Inferior parietal cortex (tissue), 1 donor: Measurements from ENCODE around the gene ZNF467.

Experiments
- DNase-seq: peaks from one replicate; pipeline ENCODE4 v3.0.0-alpha.2; 2016; ENCODE audit errors: extremely low spot score

ZNF467 gene

DNA sequence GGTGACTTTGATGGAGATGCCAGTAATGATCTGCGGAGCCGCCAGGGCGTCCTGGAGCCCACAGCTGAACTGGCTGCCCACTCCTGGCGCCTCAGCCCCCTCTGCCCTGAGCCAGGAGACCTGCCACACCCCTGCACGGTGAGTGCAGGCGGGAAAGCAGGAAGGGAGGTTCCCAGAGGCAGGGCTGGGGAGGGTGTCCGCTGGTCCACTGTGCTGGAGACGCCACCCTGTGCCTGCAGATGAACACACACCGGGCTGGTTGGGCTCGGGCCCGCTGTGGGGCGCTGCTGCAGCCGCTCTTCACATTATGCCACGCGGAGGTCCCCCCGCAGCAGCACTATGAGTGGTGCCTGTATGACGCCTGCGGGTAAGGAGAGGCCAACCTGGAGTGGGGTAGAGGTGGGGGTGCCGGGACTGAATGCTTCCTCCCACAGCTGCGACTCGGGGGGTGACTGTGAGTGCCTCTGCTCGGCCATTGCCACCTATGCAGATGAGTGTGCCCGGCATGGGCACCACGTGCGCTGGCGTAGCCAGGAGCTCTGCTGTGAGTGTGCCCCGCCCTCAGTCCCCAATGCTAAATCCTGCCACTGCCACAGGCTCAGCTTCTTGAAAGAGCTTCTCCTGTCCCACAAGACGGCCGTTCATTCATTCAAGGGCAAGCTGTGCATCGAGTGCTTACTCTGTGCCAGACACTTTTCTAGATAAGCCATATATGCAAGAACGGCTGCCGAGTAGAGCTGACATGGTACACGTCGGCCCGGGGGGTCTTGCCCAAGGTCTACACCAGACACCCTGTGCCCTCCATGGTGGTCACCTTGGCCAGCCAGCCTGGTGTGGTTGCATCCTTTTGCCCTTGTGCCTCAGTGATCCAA, 14.3 kb upstream of the ZNF467 start:
- DNase-seq = no peak

DNA sequence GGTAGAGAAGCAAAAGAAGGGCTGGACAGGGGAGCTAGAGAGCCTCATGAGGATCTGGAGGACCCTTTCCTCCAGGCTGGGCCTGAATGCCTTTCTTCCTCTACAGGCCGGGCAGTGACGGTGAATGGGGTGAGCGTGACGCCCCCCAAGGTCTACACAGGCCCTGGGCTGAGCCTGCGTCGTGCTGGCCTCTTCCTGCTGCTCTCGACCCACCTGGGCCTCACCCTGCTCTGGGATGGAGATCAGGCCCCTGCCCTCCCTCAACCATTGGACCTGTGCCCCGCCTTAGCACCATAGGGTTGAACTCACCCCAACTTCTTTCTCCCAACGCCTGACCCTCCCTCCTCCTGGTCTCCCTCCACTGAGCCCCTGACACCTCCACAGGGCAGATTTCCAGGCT, 12.6 kb upstream of the ZNF467 start:
- no peak for DNase-seq

DNA sequence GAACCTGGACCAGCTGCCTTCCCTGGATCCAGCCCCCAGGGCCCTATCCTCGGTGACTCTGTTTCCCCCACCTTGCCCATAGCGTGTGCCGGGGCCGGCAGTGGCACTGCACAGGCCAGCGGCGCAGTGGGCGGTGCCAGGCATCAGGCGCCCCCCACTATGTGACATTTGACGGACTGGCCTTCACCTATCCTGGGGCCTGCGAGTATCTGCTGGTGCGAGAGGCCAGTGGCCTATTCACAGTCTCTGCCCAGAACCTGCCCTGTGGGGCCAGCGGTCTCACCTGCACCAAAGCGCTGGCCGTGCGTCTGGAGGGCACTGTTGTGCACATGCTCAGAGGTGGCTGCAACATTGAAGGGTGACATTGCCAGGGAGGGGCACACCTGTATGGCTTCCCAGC, 12.0 kb upstream of the ZNF467 start:
- no peak for DNase-seq

DNA sequence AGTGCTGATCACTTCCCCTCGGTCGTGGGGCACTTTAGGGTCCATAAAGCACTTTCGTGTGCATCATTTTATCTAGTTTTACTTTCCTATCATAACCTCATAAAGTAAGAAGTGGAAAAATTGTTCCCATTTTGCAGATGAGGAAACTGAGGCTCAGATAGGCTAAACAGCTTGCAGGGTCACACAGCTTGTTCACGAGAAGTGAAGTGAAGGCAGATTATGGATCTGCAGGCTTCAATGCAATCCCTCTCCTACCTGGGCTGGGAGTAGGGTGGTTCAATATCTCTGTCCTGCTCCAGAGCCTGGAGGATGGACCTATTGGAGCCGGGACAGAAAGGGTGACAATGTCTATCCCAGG, 10.8 kb upstream of the ZNF467 start:
- no peak for DNase-seq

DNA sequence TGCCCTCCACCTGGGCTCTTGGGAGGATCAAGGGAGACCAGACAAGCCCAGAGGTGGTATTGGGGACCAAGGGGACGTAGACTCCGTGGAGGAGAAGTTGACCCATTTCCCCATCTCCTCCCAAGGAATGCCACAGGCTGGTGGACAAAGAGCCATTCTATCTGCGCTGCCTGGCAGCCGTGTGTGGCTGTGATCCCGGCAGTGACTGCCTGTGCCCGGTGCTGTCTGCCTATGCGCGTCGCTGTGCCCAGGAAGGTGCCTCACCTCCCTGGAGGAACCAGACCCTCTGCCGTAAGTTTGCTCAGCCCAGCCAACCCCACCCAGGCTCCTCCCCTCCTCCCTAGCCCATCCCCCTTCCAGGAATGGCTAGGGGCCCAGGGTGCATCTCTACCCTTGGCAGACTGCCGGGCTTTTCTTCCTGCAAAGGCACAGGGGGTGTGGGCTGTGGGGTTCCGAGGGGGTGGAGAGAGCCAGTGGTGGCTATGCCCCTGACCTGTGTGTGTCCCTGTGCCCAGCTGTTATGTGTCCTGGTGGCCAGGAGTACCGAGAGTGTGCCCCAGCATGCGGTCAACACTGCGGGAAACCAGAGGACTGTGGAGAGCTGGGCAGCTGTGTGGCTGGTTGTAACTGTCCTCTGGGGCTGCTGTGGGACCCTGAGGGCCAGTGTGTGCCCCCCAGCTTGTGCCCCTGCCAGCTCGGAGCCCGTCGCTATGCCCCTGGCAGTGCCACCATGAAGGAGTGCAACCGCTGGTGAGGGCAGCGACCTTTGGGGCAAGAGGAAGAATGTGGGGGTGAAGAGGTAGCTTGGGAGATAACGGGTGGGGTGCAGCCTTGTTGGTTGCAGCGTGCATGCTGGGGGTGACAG, 10.2 kb upstream of the ZNF467 start:
- no peak for DNase-seq

DNA sequence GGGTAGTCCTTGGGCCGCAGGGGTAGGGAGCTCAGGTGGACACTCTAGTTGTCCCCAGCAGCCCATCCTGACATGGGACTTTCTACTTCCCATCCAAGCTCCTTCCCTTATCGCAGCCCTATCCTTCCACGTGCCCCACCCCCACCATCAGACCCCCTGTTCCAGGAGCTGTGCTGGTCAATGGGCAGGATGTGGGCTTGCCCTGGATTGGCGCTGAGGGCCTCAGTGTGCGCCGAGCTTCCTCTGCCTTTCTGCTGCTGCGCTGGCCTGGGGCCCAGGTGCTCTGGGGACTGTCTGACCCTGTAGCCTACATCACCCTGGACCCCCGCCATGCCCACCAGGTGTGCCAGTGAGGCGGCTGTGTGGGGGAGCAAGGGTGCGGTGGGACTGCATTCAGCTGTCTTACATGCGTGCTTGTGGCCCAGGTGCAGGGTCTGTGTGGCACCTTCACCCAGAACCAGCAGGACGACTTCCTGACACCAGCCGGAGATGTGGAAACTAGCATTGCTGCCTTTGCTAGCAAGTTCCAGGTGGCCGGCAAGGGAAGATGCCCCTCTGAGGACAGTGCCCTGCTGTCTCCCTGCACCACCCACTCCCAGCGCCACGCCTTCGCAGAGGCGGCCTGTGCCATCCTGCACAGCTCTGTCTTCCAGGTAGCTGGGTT, 9.4 kb upstream of the ZNF467 start:
- no peak for DNase-seq

DNA sequence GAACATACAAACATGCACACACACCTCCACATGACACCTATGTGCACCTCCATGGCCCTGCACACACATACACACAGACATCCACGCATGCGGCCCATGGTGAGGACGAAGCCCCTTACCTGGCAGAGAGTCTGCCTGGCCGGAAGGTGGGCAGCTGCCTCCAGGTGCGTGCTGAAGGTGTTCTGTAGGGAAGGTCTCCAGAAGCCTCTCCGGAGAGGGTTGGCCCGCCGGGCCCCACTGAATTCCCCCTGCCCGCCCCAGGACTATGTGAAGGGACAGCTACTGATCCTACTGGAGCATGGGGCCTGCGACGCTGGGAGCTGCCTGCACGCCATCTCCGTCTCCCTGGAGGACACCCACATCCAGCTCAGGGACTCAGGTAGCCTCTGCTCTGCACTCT, 8.5 kb upstream of the ZNF467 start:
- no peak for DNase-seq

DNA sequence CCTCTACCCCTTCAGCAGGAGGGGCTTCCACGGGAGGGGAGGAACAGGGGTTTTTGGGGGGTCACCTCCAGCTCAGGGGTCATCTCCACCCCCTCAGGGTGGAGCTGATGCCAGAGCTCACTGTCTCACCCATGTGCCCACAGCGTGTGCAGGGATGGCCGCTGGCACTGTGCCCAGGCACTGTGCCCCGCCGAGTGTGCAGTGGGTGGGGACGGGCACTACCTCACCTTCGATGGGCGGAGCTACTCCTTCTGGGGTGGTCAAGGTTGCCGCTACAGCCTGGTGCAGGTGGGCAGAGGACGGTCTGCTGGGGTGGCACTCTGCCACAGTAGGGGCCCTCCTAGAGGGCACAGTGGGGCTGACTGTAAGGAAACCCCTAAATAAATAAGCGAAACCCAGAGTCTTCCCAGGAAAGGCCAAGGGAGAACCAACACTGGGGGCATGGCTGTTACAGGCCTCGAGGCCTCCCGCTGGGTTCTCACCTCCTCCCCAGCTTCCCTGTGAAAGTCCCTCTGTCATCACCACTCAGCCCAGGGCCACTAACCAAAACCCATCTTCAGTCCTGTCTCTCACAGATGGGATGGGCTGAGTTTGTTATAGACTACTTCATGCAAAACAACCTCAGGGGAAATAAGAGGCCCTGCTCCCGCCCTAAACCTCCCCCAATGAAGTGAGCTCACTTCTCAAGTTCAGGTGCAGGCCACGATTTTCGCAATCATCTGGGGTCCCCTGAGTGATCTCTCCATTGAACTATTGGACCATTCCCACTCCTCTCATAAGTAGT, 7.4 kb upstream of the ZNF467 start:
- no peak for DNase-seq

DNA sequence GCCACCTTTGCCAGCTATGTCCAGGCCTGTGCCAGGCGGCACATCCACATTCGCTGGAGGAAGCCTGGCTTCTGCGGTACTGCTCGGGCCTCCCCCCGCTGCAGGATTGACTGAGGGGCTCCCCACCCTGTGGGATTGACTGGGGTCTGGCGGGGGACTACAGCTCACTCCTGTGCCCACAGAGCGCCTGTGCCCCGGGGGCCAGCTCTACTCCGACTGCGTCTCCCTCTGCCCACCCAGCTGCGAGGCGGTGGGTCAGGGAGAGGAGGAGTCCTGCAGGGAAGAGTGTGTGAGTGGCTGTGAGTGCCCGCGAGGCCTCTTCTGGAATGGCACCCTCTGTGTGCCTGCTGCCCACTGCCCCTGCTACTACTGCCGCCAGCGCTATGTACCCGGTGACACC, 6.7 kb upstream of the ZNF467 start:
- DNase-seq = no peak

DNA sequence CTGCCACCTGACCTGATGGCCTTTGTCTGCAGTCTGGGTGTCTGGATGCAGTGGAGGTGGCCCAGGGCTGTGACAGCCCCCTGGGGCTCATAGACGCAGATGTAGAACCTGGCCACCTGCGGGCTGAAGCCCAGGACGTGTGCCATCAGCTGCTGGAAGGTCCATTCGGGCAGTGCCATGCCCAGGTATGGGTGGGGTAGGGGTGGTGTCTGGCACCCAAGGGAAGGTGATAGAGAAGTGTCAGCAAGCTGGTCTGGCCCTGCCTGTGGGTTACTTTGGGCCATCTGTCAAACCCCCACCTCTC, 6.1 kb upstream of the ZNF467 start:
- no peak for DNase-seq

DNA sequence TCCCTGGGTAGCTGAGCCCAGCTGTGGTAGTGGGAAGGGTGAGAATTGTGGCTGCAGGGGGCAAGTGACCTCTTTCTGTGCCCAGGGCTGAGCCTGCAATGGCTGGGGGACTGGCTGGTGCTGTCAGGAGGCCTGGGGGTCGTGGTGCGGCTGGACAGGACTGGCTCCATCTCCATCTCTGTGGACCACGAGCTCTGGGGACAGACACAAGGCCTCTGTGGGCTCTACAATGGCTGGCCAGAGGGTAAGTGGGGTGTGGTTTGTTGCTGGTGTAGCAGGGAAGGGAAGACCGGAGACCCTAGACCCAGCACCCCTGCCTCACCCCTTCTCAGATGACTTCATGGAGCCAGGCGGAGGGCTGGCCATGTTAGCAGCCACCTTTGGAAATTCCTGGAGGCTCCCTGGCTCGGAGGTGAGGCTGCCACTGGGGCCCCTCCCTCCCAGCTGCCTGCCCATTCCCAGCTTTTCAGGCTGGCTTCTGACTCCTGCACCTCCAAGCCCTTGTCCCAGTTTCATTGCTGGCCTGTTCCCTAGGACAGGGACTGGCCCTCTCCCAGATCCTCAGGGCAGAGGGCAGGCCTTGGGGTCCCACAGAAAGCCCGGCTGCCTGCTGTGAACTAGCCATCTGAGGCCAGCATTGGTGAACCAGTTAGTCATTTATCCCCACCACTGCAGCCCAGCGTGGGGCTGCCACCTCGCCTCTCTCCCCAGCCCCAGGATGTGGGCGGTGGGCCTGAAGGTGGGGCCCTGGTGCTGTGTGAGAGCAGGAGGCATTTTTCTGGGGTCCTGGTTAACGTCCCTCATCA, 5.5 kb upstream of the ZNF467 start:
- no peak for DNase-seq

DNA sequence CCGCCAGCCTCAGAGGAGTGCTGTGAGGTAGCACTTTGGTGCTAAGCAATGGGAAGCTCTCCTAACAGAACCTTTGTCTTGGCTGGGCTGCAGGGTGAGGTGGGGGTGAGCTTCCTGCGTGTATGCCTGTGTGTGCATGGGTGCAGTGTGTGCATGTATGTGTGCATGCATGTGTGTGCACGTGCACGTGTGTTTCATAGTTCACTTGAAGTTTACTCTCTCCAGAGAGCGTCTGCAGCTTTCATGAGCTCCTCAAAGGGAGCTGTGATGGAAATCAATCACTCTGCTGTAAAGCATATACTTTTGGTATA, 4.9 kb upstream of the ZNF467 start:
- DNase-seq = no peak

DNA sequence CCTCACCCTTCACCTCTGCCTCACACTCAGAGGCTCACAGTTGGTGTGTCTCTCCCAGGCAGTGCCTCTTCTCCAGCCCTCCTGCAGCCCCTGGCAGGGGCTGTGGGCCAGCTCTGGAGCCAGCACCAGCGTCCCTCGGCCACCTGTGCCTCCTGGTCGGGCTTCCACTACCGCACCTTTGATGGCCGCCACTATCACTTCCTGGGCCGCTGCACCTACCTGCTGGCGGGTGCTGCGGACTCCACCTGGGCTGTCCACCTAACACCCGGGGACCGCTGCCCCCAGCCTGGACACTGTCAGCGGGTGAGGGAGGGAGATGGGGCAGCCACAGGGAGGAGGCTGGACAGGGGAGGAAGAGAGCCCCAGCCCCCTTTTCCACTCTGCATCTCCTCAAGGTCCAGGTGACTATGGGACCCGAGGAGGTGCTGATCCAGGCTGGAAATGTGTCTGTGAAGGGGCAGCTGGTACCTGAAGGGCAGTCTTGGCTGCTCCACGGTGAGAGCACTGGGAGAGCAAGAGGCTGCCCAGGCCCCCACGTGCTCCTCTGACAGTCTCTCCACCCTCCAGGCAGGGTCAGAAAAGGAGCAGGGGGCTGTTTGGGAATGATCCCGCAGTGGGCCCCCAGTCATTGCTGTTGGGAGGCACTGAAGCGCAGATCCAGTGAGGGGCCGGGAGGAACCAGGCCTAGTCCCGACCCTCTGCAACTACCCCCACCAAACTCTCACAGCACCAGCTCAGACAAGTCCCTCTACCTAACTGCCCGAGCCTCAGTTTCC, 4.4 kb upstream of the ZNF467 start:
- no peak for DNase-seq

DNA sequence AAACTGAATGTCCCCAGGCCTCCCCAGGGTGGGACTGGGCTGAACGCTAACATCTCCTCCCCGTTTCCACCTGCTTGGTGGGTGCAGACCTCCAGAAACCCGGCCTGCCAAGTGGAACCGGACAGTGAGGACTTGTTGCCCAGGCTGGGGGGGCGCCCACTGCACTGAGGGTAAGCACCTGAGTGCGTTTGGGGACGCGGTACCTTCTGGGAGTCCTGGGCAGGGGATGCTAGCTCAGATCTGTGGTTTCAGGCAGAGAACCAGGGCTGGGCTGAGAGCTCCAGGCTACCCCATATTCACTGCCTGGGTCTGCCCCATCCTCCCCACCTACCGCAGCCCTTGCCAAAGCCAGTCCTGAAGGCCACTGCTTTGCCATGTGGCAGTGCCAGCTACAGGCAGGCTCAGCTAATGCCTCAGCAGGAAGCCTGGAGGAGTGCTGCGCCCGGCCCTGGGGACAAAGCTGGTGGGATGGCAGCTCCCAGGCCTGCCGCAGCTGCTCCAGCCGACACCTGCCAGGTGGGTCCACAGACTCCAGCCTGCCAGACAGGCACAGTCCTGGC, 3.5 kb upstream of the ZNF467 start:
- no peak for DNase-seq

DNA sequence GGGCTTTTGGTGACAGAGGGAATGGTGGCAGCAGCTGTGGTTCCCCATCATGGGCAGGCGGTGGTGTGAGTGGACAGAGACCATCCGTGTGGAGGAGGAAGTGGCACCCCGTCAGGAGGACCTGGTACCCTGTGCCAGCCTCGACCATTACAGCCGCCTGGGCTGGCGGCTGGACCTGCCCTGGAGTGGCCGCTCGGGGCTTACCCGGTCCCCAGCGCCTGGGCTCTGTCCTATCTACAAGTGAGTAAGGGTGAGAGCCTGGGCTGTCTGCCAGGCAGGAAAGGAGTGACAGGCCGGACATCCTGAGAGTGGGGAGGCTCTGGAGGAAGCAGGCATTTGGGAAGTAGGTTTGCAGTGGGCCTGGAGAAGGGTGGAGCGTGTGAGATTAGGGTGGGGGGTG, 2.9 kb upstream of the ZNF467 start:
- no peak for DNase-seq

DNA sequence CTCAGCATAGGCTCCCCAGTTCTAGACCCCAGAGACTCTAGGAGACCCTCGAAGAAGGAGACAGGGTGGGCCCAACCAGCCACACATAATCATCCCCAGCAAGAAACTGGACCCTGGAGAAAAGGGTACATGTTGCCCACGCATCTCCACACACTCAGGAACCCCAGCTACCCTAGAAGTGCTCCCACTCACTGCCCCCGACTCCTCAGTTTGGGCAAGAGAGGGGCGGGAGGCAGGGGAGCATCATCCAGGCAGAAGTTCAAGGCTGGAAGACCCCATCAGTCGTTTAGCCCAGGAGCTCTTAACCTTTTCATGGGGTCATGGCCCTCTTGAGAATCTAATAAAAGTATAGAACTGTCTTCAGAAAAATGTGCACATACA, 1.8 kb upstream of the ZNF467 start:
- no peak for DNase-seq

DNA sequence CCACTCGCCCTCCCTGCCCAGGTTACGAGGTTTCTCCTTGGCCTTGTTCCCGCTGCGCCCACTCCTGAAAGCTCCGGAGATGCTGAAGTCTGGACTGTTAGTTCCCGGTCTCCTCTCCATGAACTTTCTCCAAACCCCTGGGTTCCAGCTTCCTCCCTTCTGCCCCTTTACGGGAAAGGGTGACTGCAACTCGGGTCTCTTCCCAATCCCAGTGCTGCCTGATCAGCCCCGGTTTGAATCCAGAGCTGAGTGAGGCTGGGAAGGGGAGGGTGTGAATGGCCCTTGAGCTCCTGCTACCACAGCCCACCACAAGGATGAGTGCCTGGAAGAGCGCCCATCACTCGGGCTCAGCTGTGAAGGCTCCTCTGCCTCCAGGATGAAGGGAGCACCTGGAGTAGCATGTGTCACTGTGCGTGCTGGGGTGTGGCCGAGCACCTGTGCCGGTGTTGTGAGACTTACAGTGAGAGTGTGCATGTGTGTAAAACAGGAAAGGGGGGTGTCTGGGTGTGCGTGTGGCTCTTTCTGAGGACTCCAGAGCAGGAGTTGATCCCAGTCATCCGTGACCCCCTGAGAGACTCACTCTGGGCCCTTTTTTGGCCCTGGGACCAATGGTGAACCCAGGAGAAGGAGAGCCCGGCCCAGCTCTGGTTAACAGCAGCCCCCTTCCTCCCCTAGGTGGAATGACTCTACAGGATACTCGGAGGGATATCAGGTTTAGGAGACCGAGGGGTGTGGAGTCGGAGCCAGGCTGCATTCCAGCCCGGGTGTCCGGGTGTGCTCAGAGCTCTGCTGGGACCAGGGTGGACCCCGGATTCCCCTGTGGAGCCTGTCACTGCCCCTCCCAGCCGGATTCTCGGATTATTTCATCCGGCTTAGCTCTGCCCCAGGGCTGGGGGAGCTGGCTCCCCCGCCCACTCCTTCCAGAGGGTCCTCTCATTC, 1.1 kb upstream of the ZNF467 start:
- no peak for DNase-seq

DNA sequence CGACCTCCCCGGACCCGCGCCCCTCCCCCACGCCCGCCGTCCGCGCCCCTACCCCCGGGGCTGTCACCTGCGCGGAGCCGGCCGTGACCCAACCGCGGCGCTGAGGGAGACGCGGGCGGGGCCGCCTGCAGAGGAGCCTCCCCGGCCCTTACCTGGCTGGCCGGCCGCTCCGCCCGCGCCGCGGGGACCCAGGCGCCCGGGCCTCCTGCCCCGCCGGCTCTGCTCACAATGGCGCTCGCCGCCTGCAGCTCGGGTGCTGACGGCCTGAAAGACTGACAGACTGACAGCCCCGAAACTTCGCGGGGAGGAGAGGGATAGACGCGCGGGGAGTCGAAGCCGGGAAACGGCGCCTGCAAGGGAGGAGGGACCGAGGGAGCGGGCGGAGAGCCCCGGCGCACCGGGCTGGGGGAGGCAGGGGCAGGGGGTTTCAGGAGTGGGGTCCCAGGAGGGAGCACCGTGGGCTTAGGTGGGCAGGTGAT, 393 bp downstream of the ZNF467 start:
- no peak for DNase-seq
